ENCODE data around the gene RPRD1B.

The RPRD1B gene

DNA sequence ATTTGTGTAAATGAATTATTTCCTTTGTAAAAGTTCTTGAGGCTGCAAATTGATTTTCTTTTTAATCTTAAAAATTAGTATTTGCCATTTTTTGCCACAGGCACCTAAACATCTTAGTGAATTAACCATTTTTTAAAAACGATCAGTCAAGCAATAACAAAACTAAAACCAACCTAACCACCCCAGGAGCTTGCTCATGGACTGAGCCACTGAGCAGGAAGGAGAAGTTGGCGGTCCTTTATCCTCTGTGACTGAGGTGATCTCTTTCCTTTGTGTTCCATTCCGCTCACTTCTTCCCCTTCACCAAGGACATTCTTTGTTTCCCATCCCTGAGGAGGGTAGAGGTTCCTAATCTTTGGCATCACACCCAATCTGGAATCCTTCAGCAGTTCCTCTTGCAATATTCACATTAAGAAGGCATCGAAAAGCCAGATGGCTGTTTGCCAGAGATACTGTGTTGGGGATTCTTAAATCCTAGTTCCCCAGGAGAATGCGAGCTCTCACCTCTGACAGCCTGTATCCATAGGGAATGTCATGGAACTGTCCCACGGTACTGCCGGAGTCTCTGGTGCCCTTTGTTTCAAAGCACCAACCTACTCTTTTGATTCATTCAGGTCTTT is 30.5 kb downstream of the RPRD1B start:
- Histone ChIP-seq H3K9me3 (ENCODE audit: control insufficient read depth, insufficient read depth, low read length) (no peaks in the 10 kb centered on the region), H3K9ac (ENCODE audit: low read depth, low read length) (no peak overlapping the region), H3K4me1 (ENCODE audit: insufficient read depth, low read length) (no peaks in the 10 kb centered on the region; the same call in 1 of the 2 replicates), H3K36me3 (ENCODE audit: insufficient read depth, low read length) (peaks cover 36% of the 10 kb centered on the region)

GRCh38 chr20:38065764-38066375 is 32.3 kb downstream of the RPRD1B start:
- peaks cover 26% of the 10 kb centered on the region for H3K36me3 ChIP-seq (ENCODE audit: insufficient read depth, low read length)
- no peaks in the 10 kb centered on the region for H3K9me3 ChIP-seq (ENCODE audit: control insufficient read depth, insufficient read depth, low read length)
- no peak overlapping the region for H3K9ac ChIP-seq (ENCODE audit: low read depth, low read length)
- H3K4me1 ChIP-seq (ENCODE audit: insufficient read depth, low read length) = no peaks in the 10 kb centered on the region

GRCh38 chr20:38066969-38067716 is 33.6 kb downstream of the RPRD1B start:
- H3K9me3 ChIP-seq (ENCODE audit: control insufficient read depth, insufficient read depth, low read length) = no peaks in the 10 kb centered on the region
- H3K9ac ChIP-seq (ENCODE audit: low read depth, low read length) = no peak overlapping the region
- peaks cover 18% of the 10 kb centered on the region for H3K36me3 ChIP-seq (ENCODE audit: insufficient read depth, low read length)
- no peaks in the 10 kb centered on the region for H3K4me1 ChIP-seq (ENCODE audit: insufficient read depth, low read length)

GRCh38 chr20:38067717-38068365 is 34.3 kb downstream of the RPRD1B start:
- peaks cover 15% of the 10 kb centered on the region for H3K36me3 ChIP-seq (ENCODE audit: insufficient read depth, low read length)
- no peaks in the 10 kb centered on the region for H3K9me3 ChIP-seq (ENCODE audit: control insufficient read depth, insufficient read depth, low read length)
- H3K9ac ChIP-seq (ENCODE audit: low read depth, low read length) = no peak overlapping the region
- H3K4me1 ChIP-seq (ENCODE audit: insufficient read depth, low read length) = no peaks in the 10 kb centered on the region

- Histone ChIP-seq H3K9ac (ENCODE audit: low read depth, low read length) (no peak overlapping the region), H3K4me1 (ENCODE audit: insufficient read depth, low read length) (peaks cover 5% of the 10 kb centered on the region; the same call in 1 of the 2 replicates), H3K9me3 (ENCODE audit: control insufficient read depth, insufficient read depth, low read length) (no peaks in the 10 kb centered on the region; the same call in 1 of the 2 replicates), H3K36me3 (ENCODE audit: insufficient read depth, low read length) (peaks cover 3% of the 10 kb centered on the region)
These were observed 39.4 kb downstream of the RPRD1B start for GRCh38 chr20:38072898-38073297.

- Histone ChIP-seq H3K4me1 (ENCODE audit: insufficient read depth, low read length) (peaks cover 5% of the 10 kb centered on the region; the same call in 1 of the 2 replicates), H3K9me3 (ENCODE audit: control insufficient read depth, insufficient read depth, low read length) (no peaks in the 10 kb centered on the region; the same call in 1 of the 2 replicates), H3K36me3 (ENCODE audit: insufficient read depth, low read length) (peaks cover 3% of the 10 kb centered on the region), H3K9ac (ENCODE audit: low read depth, low read length) (no peak overlapping the region)
These were observed 39.9 kb downstream of the RPRD1B start for GRCh38 chr20:38073307-38074071.

DNA sequence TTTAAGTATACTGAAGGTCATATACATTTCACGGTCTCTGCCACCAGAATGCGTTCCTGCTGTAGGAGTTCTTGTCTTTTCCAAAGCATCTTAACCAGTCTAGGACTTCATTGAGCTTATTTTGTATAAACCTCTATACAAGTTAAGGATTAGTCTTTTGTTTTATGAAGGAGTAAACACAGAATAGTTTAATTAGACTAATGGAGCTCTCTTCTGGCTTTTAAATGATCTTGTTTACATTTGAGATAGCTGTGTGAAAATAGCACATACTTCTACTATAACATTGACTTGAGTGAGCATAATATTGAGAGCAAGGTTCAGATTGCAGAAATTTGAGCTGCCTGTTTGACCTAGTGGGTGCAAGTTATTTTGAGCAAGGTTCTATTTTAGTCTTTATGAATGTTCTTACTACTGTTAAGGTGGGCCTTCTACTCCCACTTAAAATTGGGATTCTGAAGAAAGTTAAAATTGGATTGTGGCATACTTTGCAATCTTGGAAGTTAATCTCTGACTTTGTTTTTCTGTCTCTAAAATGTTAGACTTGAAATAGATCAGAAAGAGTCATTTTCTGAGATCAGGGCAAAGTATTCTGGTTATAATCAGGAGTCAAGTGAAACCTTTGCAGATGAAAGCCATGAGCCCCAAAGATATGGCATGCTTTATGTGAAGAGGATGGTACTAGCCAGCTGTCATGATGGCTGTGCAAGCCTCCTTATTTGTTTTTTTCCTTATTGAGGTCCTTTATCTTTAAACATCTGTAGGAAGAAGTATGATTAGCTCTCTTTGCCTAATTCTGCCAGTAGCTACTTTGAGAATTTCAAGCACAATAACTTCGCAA is 41.8 kb downstream of the RPRD1B start:
- Histone ChIP-seq H3K4me1 (ENCODE audit: insufficient read depth, low read length) (peaks cover 5% of the 10 kb centered on the region; the same call in 1 of the 2 replicates), H3K9ac (ENCODE audit: low read depth, low read length) (no peak overlapping the region), H3K36me3 (ENCODE audit: insufficient read depth, low read length) (peaks cover 3% of the 10 kb centered on the region), H3K9me3 (ENCODE audit: control insufficient read depth, insufficient read depth, low read length) (no peaks in the 10 kb centered on the region; the same call in 1 of the 2 replicates)

DNA sequence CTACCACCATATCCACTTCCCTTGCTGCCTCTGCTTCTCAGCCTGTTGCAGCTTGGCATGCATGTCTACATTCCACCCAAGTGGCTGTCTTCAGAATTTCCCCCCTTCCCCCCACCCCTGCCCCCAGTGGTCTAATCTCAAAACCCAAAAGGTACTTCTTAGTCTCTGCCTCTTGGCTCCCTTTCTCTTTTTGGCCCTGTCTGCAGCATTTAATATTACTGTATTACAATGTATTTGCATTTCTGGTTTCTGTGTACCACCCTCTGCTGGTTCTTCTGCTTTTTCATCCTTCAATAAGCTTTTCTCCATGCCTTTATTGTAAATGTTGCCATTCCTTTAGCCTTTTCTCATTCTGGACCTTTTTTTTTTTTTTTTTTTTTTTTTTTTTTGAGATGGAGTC is 43.0 kb downstream of the RPRD1B start:
- Histone ChIP-seq H3K4me1 (ENCODE audit: insufficient read depth, low read length) (peaks cover 5% of the 10 kb centered on the region; the same call in 1 of the 2 replicates), H3K9me3 (ENCODE audit: control insufficient read depth, insufficient read depth, low read length) (no peaks in the 10 kb centered on the region; the same call in 1 of the 2 replicates), H3K9ac (ENCODE audit: low read depth, low read length) (no peak overlapping the region), H3K36me3 (ENCODE audit: insufficient read depth, low read length) (no peaks in the 10 kb centered on the region; the same call in 1 of the 2 replicates)

- H3K36me3 ChIP-seq (ENCODE audit: insufficient read depth, low read length) = peaks cover 4% of the 10 kb centered on the region; the same call in 1 of the 2 replicates
- peaks cover 5% of the 10 kb centered on the region; the same call in 1 of the 2 replicates for H3K4me1 ChIP-seq (ENCODE audit: insufficient read depth, low read length)
- no peaks in the 10 kb centered on the region; the same call in 1 of the 2 replicates for H3K9me3 ChIP-seq (ENCODE audit: control insufficient read depth, insufficient read depth, low read length)
- no peak overlapping the region for H3K9ac ChIP-seq (ENCODE audit: low read depth, low read length)
These were observed 44.5 kb downstream of the RPRD1B start for GRCh38 chr20:38078084-38078483.

- Histone ChIP-seq H3K9ac (ENCODE audit: low read depth, low read length) (no peak overlapping the region), H3K4me1 (ENCODE audit: insufficient read depth, low read length) (peaks cover 5% of the 10 kb centered on the region; the same call in 1 of the 2 replicates), H3K36me3 (ENCODE audit: insufficient read depth, low read length) (peaks cover 9% of the 10 kb centered on the region), H3K9me3 (ENCODE audit: control insufficient read depth, insufficient read depth, low read length) (no peaks in the 10 kb centered on the region; the same call in 1 of the 2 replicates)
These were observed 45.8 kb downstream of the RPRD1B start for GRCh38 chr20:38079353-38079752.

GRCh38 chr20:38081575-38081974 is 48.0 kb downstream of the RPRD1B start:
- Histone ChIP-seq H3K9ac (ENCODE audit: low read depth, low read length) (no peak overlapping the region), H3K36me3 (ENCODE audit: insufficient read depth, low read length) (peaks cover 12% of the 10 kb centered on the region), H3K4me1 (ENCODE audit: insufficient read depth, low read length) (no peaks in the 10 kb centered on the region), H3K9me3 (ENCODE audit: control insufficient read depth, insufficient read depth, low read length) (no peaks in the 10 kb centered on the region; the same call in 1 of the 2 replicates)

GRCh38 chr20:38082894-38083293 is 49.3 kb downstream of the RPRD1B start:
- Histone ChIP-seq H3K36me3 (ENCODE audit: insufficient read depth, low read length) (peaks cover 13% of the 10 kb centered on the region), H3K4me1 (ENCODE audit: insufficient read depth, low read length) (no peaks in the 10 kb centered on the region), H3K9me3 (ENCODE audit: control insufficient read depth, insufficient read depth, low read length) (no peaks in the 10 kb centered on the region), H3K9ac (ENCODE audit: low read depth, low read length) (no peak overlapping the region)

Measured in ES-I3 (cell line).